NCI-H2107 (cell line): Measurements from ENCODE around the gene FZD7.

Experiments
- DNase-seq: peaks from one replicate; lab custom pipeline; 2025; lab: John Stamatoyannopoulos, UW

The FZD7 gene

GRCh38 chr2:202037086-202037485 lies 3.4 kb downstream of the FZD7 start:
- DNase-seq = no peak

DNA sequence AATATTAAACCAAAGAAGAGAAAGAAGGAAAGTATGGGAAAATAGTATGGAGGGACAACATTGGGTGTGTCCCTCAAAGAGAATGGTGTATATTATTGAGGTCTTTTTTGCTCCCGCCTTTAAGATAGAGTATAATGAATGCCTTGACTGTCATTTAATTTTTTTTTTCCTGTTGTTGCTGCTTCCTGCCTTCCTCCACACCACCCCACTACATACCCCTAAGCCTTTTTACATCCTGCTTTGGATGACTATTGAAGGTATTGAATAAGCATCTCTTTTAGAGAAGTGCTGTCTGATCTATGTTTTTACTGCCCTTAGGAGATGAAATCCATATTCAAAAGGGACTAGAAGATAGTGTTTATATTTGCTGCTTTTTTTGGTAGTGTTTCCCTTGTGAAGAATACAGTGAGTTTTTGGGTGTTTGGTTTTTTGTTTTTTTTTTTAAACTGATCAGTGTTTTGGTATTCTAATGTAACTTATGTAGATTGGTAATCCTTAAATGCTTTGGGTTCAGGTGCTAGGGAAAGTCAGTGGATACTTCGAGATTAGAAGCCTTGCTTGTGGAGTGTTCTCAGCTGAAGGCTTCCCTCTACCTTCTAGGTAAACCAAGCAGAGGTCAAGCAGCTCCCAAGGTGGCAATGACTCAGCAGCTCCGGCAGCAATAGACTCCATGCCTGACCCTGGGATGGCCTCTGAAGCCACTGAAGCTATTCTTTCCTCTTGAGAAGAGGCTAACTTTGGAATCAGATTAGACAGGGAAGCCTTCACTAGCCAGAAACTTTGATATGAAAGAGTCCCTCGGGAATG lies 5.0 kb downstream of the FZD7 start:
- no peak for DNase-seq

DNA sequence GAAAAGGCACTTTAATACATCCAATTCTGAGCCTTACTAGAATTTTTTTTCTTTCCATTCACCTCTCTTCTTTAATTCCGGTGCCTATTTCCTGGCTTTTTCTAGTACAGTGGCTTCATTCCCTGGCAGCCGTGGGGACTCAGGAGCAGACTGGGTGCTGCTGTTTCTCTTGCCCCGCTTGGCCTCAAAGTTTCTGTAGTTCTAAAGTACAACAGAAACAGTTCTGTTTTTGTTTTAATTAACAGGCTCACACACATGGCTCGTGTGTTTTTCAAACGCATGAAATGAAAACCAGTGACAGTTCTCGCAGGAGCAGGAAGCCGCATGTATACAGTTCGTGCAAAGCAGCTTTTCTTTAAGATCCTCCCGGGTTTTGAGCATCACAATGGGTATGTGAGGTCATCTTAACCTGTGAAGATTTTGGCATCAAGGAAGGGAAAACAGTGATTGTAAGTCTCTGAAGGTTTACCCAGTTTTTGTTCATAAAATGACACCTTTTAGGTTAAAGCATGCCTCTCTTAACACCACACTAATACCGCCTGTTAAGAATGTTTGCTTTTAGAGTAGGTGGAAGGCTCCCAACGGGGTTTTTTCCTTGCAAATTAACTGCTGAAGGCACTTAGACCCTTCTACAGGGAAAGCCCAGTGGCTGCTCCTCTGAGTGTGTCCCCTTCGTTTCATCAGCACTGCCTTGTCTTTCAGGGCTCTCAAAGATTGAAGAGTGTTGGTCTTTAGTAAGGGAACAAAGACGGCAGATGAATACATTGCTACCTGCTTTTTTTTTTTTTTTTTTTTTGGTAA lies 5.8 kb downstream of the FZD7 start:
- no peak for DNase-seq

DNA sequence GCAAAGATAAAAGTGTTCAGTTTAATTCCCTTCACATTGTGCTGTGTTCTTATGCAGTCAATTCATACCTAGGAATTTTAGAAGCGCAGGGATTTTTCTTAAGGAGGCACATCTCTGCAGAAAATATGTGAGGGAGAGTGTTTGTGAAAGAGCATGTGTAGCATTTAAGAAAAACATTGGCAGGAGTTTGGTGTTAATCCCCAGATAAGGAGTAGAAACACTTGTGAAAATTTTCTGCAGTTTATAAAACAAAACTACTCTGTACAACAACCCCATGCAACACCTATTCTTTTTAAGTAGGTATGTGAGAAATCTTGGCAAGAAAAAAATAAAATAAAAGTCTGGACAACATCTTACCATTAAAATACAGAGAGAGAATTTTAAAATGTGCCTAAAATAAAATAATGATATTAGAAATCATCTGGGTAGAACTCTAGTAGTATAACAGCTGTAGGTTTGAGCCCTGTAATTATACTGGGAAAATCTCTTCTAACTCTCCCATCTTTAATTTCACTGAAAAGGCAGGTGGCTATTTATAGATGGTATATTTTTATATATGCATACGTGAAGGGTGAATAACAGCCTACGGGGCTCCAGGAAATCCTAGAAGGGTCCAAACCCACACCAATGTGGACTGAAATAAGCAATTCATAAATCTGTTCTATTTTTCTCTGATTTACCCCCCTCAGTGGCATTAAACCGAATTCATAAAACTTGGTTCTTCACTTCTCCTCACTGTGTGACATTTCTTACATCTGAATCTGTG lies 6.6 kb downstream of the FZD7 start:
- no peak for DNase-seq

- no peak for DNase-seq
These were observed 8.8 kb downstream of the FZD7 start for GRCh38 chr2:202042444-202042843.

- DNase-seq = no peak
These were observed 9.8 kb downstream of the FZD7 start for GRCh38 chr2:202043475-202043874.

- no peak for DNase-seq
These were observed 11.1 kb downstream of the FZD7 start for GRCh38 chr2:202044777-202045176.

- no peak for DNase-seq
These were observed 12.9 kb downstream of the FZD7 start for GRCh38 chr2:202046572-202046971.

DNA sequence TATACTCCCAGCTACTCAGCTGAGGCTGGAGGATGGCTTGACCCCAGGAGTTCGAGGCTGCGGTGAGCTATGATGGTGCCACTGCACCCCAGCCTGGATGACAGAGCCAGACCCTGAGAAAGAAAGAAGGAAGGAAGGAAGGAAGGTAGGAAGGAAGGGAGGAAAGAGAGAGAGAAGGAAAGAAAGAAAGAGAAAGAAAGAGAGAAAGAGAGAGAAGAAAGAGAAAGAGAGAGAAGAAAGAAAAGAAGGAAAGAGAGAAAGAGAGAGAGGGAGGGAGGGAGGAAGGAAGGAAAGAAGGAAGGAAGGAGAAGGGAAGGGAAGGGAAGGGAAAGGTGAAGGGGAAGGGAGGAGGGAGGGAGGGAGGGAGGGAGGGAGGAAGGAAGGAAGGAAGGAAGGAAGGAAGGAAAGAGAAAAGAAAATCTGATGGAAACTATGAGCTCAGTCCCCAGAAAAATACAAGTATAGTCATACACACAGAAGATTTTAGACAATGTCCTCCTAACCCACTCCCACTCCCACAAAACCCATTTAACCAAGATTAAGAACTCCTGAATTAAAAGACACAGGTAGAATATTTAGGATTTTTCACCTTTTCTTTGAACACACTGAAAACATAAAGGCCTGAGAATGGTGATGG lies 15.6 kb downstream of the FZD7 start:
- DNase-seq = no peak

DNA sequence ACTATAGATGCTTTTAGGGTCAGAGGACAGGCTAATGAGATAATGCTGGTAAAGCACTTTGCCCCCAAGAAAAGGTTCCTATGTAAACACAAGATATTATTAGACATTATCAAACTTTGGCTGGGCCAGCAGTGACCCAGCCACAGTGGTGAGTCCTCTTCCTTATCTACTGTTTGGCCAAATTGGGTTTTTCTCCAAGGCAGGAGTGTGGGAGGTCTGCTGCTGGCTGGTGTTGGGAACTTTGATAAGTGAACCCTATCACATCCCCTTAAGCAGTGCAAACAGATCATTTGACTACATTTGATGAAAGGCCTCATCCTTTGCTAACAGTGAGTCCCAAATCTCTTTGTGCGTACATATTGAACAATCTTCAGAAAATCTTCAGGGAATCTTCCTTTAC lies 16.2 kb downstream of the FZD7 start:
- DNase-seq = no peak

DNA sequence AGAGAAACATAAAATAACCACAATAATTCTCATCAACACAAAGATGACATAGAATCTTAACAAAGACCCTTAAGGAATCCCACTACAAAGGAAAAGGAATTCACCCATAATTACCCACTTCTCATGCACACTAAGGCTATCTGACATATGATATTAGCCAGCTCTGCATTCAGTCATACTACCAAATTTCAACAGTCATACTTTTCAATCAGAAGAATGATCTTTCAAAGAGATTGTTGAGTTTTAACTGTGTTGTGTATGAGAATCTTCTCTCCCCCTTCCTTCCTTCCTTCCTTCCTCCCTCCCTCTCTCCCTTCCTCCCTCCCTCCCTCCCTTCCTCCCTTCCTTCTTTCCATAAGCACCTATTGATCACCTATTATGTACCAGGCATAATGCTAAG lies 17.0 kb downstream of the FZD7 start:
- DNase-seq = no peak

DNA sequence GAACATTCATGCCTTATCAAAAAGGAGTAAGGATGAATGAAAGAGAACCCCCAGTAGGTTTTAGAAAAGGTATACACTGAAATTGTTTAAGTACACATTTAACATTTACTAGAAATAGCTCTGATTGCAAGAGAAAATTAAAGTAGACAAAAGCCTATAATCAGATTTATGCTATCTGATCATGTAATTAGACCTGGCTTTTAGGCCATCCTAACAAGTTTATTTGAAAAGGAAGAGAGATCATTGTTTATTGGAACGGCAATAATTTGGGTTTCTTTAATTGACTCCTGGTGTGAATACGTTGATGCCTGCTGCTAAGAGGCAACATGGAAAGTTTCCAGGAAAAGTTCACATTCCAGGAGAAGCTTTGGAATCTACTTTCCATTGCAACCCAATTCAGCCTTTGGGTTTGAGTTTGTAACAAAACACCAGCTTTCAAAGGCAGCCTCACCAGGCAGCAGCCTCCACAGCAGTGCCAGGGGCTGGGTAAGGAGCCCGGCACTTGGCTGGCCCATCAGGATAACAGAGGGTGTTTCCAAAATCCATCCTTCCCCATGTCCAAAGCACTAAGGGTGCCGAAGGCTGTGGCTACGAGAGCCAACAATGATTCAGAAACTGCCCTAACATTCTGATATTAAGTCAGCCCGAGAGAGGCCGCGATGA lies 18.0 kb downstream of the FZD7 start:
- no peak for DNase-seq

- no peak for DNase-seq
These were observed 18.6 kb downstream of the FZD7 start for GRCh38 chr2:202052235-202052634.

DNA sequence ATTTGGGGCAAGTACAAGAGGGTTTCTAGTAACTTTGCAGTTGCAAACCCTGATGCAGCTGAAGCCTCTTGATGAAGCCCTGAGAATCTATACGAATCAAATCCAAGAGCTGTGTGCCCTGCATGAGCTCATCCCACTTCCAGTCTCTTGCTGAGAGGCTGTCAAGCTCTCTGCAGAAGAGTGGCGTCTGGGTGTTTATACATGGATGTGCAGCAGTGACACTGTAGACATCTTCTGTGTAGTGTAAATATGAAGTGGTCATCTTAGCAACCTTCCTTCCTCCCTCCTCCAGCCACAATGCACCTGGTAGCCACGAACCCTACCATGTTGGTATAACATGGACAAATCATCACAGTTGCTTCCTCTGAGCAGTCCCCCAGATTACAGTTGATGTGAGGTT lies 21.0 kb downstream of the FZD7 start:
- DNase-seq = no peak

DNA sequence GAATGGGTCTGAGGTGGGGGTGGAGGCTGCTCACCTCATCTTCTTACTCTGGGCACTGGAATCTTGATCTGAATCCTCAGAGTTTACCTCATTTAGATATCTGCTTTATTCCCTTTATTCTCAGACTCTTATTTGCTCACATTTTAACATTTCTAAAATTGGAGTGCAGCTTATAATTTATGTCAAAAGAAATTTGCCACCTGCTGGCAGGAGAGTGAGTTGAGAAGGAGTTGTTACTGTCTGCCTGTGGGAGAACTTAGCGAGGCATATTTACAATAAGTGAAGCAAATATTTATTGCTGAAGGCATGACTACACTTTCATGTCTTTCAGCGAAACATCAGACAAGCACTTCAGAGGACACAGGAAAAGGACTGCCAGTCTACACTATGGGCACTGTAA lies 23.0 kb downstream of the FZD7 start:
- DNase-seq = no peak

- no peak for DNase-seq
These were observed 26.6 kb downstream of the FZD7 start for GRCh38 chr2:202060218-202060617.

DNA sequence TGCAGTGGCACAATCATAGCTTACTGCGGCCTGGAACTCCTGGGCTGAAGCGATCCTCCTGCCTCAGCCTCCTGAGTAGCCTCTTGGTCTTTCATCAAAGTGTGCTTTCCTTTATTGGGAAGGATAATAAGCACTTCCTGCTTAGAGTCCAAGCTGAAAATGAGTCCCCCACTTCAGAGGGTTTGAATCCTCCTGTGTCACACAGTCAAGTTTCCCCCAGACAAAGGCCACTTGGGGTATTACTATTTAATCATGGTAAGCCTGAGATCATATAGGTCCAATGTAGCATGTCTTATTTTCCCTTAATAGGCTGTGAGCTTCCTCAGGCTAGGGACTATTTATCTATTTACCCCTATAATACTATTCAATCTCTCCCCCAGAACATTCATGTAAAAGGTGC lies 28.0 kb downstream of the FZD7 start:
- DNase-seq = no peak

- no peak for DNase-seq
These were observed 30.7 kb downstream of the FZD7 start for GRCh38 chr2:202064171-202064880.

GRCh38 chr2:202064881-202065230 lies 31.2 kb downstream of the FZD7 start:
- no peak for DNase-seq

GRCh38 chr2:202065876-202066275 lies 32.2 kb downstream of the FZD7 start:
- no peak for DNase-seq

- no peak for DNase-seq
These were observed 33.2 kb downstream of the FZD7 start for GRCh38 chr2:202066875-202067274.
